Measurements from ENCODE around the gene NME7. TPM values are rescaled to one million over a fixed set of nuclear protein-coding genes. Genes with fewer than 3 reads are reported as not detected.

Gene NME7
- total and polyA plus RNA-seq, 12 donors = 5.5 to 18.9 (median 10.5) TPM

DNA sequence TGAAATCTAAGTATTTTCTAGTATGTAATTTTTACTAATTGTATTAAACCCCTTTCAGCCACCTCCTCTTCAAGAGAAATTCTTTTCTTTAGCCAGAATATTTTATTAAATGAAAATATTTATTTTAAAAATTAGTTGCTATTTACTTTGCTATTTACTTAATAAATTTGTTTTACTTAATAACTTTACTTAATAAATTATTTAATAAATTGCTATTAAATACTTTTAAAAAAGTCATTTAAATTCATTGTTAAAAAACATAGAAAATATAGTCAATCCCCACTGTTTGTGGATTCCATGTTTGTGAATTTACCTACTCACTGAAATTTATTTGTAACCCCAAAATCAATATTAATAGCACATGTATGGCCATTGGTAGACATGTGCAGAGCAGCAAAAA is 155.5 kb downstream of the NME7 start:
- Histone ChIP-seq H3K27me3 (no peaks in the 10 kb centered on the region), H3K27ac (no peak overlapping the region), H3K4me3 (no peak overlapping the region), H3K36me3 (no peaks in the 10 kb centered on the region), H3K9me3 (no peaks in the 10 kb centered on the region), H3K4me1 (peaks cover 0 to 3% (median 0%) of the 10 kb centered on the region in 9 donors)
- ATAC-seq (no peak), DNase-seq (no peak)
- intact Hi-C loops (cut with DNase I) = no loop called here
- TF ChIP-seq, protein P1, sequence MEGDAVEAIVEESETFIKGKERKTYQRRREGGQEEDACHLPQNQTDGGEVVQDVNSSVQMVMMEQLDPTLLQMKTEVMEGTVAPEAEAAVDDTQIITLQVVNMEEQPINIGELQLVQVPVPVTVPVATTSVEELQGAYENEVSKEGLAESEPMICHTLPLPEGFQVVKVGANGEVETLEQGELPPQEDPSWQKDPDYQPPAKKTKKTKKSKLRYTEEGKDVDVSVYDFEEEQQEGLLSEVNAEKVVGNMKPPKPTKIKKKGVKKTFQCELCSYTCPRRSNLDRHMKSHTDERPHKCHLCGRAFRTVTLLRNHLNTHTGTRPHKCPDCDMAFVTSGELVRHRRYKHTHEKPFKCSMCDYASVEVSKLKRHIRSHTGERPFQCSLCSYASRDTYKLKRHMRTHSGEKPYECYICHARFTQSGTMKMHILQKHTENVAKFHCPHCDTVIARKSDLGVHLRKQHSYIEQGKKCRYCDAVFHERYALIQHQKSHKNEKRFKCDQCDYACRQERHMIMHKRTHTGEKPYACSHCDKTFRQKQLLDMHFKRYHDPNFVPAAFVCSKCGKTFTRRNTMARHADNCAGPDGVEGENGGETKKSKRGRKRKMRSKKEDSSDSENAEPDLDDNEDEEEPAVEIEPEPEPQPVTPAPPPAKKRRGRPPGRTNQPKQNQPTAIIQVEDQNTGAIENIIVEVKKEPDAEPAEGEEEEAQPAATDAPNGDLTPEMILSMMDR (IDR thresholded peaks at IDR 0.05) = no peak

DNA sequence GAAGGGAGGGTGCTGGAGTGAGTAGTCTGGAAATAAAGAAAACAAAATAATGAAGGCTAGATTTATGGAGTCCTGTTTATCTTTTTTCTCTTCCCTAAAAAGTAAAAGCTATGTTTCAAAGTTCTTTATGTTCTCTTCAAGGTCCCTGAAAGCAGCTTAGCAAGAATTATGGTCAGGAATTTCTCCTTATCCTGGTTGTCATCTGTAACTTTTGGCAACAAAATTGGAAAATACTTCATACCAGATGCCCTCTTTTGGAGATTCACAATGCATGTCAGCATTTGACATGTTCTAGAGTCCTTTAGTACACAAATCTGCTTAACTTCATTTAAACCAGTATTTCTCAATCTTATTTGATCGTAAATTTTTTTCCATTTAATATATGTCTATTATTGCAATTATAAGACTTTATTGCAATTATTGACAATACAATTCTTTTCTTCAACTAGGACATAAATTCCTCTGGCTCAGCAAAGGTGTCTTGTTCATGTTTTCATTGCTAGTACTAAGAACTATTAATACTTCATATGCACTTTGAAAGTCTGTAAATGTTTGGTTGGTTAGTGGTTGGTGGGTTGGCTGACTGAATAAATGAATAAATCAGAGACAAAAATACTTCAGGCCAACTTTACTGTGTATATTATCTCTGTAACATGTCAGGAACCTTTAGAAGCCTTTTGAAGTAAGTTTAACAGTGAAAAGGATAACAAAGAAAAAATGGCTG is 159.6 kb downstream of the NME7 start:
- Histone ChIP-seq H3K4me1 (peaks cover 0 to 3% (median 0%) of the 10 kb centered on the region in 9 donors), H3K36me3 (no peaks in the 10 kb centered on the region), H3K27me3 (no peaks in the 10 kb centered on the region), H3K4me3 (no peak overlapping the region), H3K27ac (no peak overlapping the region), H3K9me3 (no peaks in the 10 kb centered on the region)
- no peak for ATAC-seq
- 94 to 97% methylated on average over 1 of the region's 1 CpG for WGBS, 2 donors
- DNase-seq = no peak
- intact Hi-C loops (cut with DNase I) = no loop called here
- TF ChIP-seq, protein P1 (IDR thresholded peaks at IDR 0.05) = no peak

DNA sequence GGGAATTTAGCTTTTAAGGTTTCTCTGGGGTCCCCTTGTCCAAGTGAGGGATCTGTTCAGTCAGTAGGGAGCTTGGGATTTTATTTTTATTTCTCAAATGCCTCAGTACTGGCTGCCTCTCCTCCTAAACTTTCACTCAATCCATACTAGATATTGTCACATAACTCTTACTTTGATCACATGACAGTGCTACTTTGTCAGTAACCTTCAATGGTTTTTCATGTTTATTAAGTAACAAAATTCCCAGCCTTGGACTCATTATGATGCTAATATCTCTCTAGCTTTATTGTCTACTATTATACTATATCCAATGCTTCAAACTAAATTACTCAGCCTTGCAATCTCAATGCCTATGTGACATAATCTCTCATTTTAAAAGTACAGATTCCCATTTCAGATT is 163.4 kb downstream of the NME7 start:
- TF ChIP-seq, protein P1 (IDR thresholded peaks at IDR 0.05) = no peak
- intact Hi-C loops (cut with DNase I) = no loop called here
- Histone ChIP-seq H3K36me3 (no peaks in the 10 kb centered on the region), H3K4me1 (peaks cover 0 to 3% (median 0%) of the 10 kb centered on the region in 9 donors), H3K9me3 (no peaks in the 10 kb centered on the region), H3K27me3 (no peaks in the 10 kb centered on the region), H3K4me3 (no peak overlapping the region), H3K27ac (no peak overlapping the region)
- no peak for ATAC-seq
- no peak for DNase-seq

DNA sequence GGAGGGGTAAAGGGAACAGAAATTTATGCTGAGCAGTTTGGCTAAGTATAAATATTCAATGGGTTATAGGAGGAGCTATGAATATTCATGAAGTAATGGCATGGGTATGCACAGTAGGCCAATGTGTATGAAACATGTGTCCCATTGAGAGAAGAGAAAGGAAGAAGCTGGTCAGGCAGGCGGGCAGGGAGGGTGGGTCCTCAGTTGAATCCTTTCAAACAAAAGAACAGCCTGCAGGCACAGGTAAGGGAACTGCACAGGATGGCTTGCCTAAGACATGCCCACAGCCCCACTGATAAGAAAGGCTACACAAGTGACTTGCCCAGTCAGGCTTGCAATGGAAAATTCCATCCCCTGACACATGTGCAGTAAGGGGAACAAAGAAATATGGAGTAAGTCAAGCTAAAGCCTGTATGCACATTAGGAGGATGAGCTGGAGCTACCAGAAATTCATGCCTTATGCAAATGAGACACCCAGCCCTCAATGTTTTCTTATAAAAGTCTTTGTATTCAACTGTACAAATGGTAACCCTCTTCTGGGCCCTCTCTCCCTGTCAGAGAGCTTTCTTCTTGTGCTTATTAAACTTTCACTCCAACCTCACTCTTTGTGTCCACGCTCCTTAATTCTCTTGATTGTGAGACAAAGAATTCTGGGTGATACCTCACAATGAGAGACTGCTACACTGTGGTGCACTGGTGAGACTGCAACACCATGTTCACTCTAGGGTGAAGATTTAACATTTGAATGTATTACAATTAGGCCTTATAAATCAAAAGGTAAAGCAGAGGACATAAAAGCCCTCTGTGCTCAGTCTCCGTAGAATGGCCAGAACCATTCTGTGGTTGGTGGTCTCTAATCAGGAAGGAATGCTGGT is 164.6 kb downstream of the NME7 start:
- H3K27me3 ChIP-seq = no peaks in the 10 kb centered on the region
- no peak overlapping the region for H3K4me3 ChIP-seq
- peaks cover 0 to 3% (median 0%) of the 10 kb centered on the region in 11 donors for H3K9me3 ChIP-seq
- no peaks in the 10 kb centered on the region for H3K36me3 ChIP-seq
- 99% methylated on average over 3 of the region's 3 CpGs for WGBS, 2 donors
- ATAC-seq (no peak), DNase-seq (no peak)
- intact Hi-C loops (cut with DNase I) = no loop called here
- TF ChIP-seq, protein P1 (IDR thresholded peaks at IDR 0.05) = no peak
- H3K4me1 ChIP-seq = peaks cover 0 to 2% (median 0%) of the 10 kb centered on the region in 9 donors
- H3K27ac ChIP-seq = no peak overlapping the region
